HepG2 (cell line): ENCODE results near the gene TSGA10. TPM values are rescaled to one million over a fixed set of nuclear protein-coding genes. Genes with fewer than 3 reads are reported as not detected.

Experiments
- GATA4 ChIP-seq: sonication (generic); IDR thresholded peaks from 2 replicates; pipeline ENCODE4 v1.6.1; 2016; ENCODE audit warnings: antibody characterized with exemption, low read depth, borderline replicate concordance
- GPN1 ChIP-seq: sonication (generic); formaldehyde crosslinking; IDR thresholded peaks from 2 replicates; pipeline ENCODE4 v1.5.1; 2020; ENCODE audit warnings: missing genetic modification reagents, borderline replicate concordance
- HMG20A ChIP-seq: IDR thresholded peaks from 2 replicates; pipeline ENCODE4 v1.6.1; 2016; ENCODE audit warnings: borderline replicate concordance
- JUND ChIP-seq: sonication (generic); formaldehyde crosslinking; IDR thresholded peaks from 2 replicates; pipeline ENCODE4 v1.8.0; 2022; ENCODE audit warnings: mild to moderate bottlenecking, missing genetic modification reagents
- KAT7 ChIP-seq: IDR thresholded peaks from 2 replicates; pipeline ENCODE4 v1.6.1; 2018; ENCODE audit warnings: borderline replicate concordance, missing compliant biosample characterization
- MATR3 ChIP-seq: sonication (generic); formaldehyde crosslinking; IDR thresholded peaks from 2 replicates; pipeline ENCODE4 v1.4.0; 2020; ENCODE audit warnings: missing genetic modification reagents
- ONECUT2 ChIP-seq: sonication (generic); formaldehyde crosslinking; IDR thresholded peaks from 2 replicates; pipeline ENCODE4 v1.4.0; 2020; ENCODE audit warnings: missing genetic modification reagents
- TEAD3 ChIP-seq: optimal IDR thresholded peaks from 2 replicates; pipeline ENCODE3; 2016; ENCODE audit warnings: borderline replicate concordance
- TGIF2 ChIP-seq: IDR thresholded peaks from 2 replicates; pipeline ENCODE4 v1.6.1; 2016; ENCODE audit warnings: control low read depth, missing compliant biosample characterization
- ZFP37 ChIP-seq: sonication (generic); formaldehyde crosslinking; IDR thresholded peaks from 2 replicates; pipeline ENCODE4 v1.4.0; 2020; ENCODE audit warnings: missing genetic modification reagents, borderline replicate concordance
- ZKSCAN1 ChIP-seq: fragments of 150-350 bp; IDR thresholded peaks from 2 replicates; pipeline ENCODE4 v1.6.1; 2014; ENCODE audit warnings: low read length
- ZNF136 ChIP-seq: sonication (generic); formaldehyde crosslinking; IDR thresholded peaks from 2 replicates; pipeline ENCODE4 v1.8.1; 2022; ENCODE audit warnings: low read depth, mild to moderate bottlenecking, moderate library complexity, missing genetic modification reagents
- ZNF263 ChIP-seq: sonication (generic); formaldehyde crosslinking; IDR thresholded peaks from 2 replicates; pipeline ENCODE4 v1.4.0; 2020; ENCODE audit warnings: missing genetic modification reagents
- ZNF331 ChIP-seq: sonication (generic); formaldehyde crosslinking; IDR thresholded peaks from 2 replicates; pipeline ENCODE4 v1.4.0; 2020; ENCODE audit warnings: missing genetic modification reagents
- ZNF614 ChIP-seq: IDR thresholded peaks from 2 replicates; pipeline ENCODE4 v1.6.1; 2018; ENCODE audit warnings: missing biosample characterization, missing genetic modification reagents, inconsistent platforms, borderline replicate concordance
- ZNF629 ChIP-seq: sonication (generic); formaldehyde crosslinking; conservative IDR thresholded peaks from 2 replicates; pipeline ENCODE4 v1.5.0; 2020; ENCODE audit warnings: missing genetic modification reagents
- ZSCAN12 ChIP-seq: sonication (generic); formaldehyde crosslinking; IDR thresholded peaks from 2 replicates; pipeline ENCODE4 v1.9.0; 2021; ENCODE audit warnings: mild to moderate bottlenecking, missing genetic modification reagents
- polyA plus RNA-seq, 8 experiments: library from polyadenylated mRNA; depleted of rRNA in 3 of 8; stranded (reverse) in 7 of 8; unstranded in 1 of 8; fragments of >200 nt; fragmentation: Illumina TruSeq in 4 of 8; extraction: Trizol in 4 of 8; gene quantifications; 2 replicates each; pipeline versions ENCODE4 v1.2.1 to v1.2.3, GENCODE V29; 2011 to 2016; ENCODE audit warnings: low read depth in 4 of 8, missing spikeins in 1 of 8, mixed read lengths in 1 of 8; ENCODE audit not compliant: insufficient read depth in 1 of 8
- total RNA-seq, 5 experiments: library from RNA; depleted of rRNA; stranded (reverse); fragments of >200 nt; fragmentation: Illumina TruSeq; extraction: Trizol; gene quantifications; 2 replicates each; pipeline ENCODE4 v1.2.3, GENCODE V29; 2016; ENCODE audit warnings: low read depth in 1 of 5
- TF ChIP-seq, protein P1 (sequence below), 2 experiments: fragments of 450-650 bp in 1 of 2; sonication (generic) in 1 of 2; formaldehyde crosslinking in 1 of 2; IDR thresholded peaks; 2 replicates each; pipeline versions ENCODE4 v1.6.1 to v1.8.0; 2016 to 2022; ENCODE audit warnings: antibody characterized with exemption in 1 of 2, mild to moderate bottlenecking in 1 of 2, missing genetic modification reagents in 1 of 2
- TF ChIP-seq, protein P2 (sequence below): sonication (generic); formaldehyde crosslinking; IDR thresholded peaks from 2 replicates; pipeline ENCODE4 v1.4.0; 2020; ENCODE audit warnings: missing genetic modification reagents, low read depth, mild to moderate bottlenecking, borderline replicate concordance
- TF ChIP-seq, protein P3 (sequence below): sonication (generic); formaldehyde crosslinking; IDR thresholded peaks from 2 replicates; pipeline ENCODE4 v1.5.0; 2020; ENCODE audit warnings: mild to moderate bottlenecking, missing genetic modification reagents, moderate library complexity

TSGA10 gene
- total and polyA plus RNA-seq, 2 of the 13 experiments (the other 11 are each of a cell fraction or from before 2014, with no cell fraction given) = 4.7 to 13.1 TPM

DNA sequence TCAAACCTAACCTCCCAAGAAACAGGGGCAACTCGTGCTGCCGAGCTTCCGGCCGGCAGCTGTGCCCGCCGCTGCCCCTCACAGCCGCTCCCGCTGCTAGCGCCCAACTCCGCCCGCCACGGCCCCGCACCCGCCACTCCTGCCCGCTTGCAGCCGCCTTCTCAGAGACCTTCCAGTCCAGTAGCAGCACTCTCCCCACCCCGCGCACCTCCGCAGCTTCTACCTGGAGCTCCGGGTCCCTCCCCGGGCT is 14.0 kb downstream of the TSGA10 start (continued):
- TF ChIP-seq, protein P1, sequence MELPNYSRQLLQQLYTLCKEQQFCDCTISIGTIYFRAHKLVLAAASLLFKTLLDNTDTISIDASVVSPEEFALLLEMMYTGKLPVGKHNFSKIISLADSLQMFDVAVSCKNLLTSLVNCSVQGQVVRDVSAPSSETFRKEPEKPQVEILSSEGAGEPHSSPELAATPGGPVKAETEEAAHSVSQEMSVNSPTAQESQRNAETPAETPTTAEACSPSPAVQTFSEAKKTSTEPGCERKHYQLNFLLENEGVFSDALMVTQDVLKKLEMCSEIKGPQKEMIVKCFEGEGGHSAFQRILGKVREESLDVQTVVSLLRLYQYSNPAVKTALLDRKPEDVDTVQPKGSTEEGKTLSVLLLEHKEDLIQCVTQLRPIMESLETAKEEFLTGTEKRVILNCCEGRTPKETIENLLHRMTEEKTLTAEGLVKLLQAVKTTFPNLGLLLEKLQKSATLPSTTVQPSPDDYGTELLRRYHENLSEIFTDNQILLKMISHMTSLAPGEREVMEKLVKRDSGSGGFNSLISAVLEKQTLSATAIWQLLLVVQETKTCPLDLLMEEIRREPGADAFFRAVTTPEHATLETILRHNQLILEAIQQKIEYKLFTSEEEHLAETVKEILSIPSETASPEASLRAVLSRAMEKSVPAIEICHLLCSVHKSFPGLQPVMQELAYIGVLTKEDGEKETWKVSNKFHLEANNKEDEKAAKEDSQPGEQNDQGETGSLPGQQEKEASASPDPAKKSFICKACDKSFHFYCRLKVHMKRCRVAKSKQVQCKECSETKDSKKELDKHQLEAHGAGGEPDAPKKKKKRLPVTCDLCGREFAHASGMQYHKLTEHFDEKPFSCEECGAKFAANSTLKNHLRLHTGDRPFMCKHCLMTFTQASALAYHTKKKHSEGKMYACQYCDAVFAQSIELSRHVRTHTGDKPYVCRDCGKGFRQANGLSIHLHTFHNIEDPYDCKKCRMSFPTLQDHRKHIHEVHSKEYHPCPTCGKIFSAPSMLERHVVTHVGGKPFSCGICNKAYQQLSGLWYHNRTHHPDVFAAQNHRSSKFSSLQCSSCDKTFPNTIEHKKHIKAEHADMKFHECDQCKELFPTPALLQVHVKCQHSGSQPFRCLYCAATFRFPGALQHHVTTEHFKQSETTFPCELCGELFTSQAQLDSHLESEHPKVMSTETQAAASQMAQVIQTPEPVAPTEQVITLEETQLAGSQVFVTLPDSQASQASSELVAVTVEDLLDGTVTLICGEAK (IDR thresholded peaks at IDR 0.05) = no peak
- TF ChIP-seq, protein P1 (CRISPR knock-in tag; IDR thresholded peaks at IDR 0.05) = peak; percentile 78
- peak; percentile 74; the same call in 1 of the 2 replicates for TF ChIP-seq TGIF2 (CRISPR knock-in tag)
- no peak for TF ChIP-seq ZFP37 (CRISPR knock-in tag)
- no peak for TF ChIP-seq ZKSCAN1
- TF ChIP-seq TEAD3 (CRISPR knock-in tag) = no peak
- peak; percentile 40 for TF ChIP-seq ZNF629 (CRISPR knock-in tag)
- 0 out of 2 replicates have a peak, but pooled peaks have one; percentile 75 for TF ChIP-seq MATR3 (CRISPR knock-in tag)
- TF ChIP-seq, protein P2, sequence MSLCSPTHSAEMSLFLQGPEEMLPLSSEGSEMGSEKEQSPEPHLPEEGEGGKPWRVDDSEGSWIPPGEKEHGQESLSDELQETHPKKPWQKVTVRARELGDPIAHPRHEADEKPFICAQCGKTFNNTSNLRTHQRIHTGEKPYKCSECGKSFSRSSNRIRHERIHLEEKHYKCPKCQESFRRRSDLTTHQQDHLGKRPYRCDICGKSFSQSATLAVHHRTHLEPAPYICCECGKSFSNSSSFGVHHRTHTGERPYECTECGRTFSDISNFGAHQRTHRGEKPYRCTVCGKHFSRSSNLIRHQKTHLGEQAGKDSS (CRISPR knock-in tag) = 0 out of 2 replicates have a peak, but pooled peaks have one; percentile 51
- TF ChIP-seq ZNF614 (CRISPR knock-in tag) = 0 out of 2 replicates have a peak, but pooled peaks have one; percentile 10
- TF ChIP-seq, protein P3, sequence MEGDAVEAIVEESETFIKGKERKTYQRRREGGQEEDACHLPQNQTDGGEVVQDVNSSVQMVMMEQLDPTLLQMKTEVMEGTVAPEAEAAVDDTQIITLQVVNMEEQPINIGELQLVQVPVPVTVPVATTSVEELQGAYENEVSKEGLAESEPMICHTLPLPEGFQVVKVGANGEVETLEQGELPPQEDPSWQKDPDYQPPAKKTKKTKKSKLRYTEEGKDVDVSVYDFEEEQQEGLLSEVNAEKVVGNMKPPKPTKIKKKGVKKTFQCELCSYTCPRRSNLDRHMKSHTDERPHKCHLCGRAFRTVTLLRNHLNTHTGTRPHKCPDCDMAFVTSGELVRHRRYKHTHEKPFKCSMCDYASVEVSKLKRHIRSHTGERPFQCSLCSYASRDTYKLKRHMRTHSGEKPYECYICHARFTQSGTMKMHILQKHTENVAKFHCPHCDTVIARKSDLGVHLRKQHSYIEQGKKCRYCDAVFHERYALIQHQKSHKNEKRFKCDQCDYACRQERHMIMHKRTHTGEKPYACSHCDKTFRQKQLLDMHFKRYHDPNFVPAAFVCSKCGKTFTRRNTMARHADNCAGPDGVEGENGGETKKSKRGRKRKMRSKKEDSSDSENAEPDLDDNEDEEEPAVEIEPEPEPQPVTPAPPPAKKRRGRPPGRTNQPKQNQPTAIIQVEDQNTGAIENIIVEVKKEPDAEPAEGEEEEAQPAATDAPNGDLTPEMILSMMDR = 0 out of 2 replicates have a peak, but pooled peaks have one; percentile 15
- no peak; the same call in 1 of the 2 replicates for TF ChIP-seq ZNF331 (CRISPR knock-in tag)
- TF ChIP-seq ZSCAN12 (CRISPR knock-in tag) = peak; percentile 88
- peak; percentile 98; the same call in 1 of the 2 replicates for TF ChIP-seq KAT7 (CRISPR knock-in tag)
- 0 out of 2 replicates have a peak, but pooled peaks have one; percentile 54 for TF ChIP-seq ONECUT2 (CRISPR knock-in tag)
- TF ChIP-seq HMG20A (CRISPR knock-in tag) = no peak
- peak; percentile 72; the same call in 1 of the 2 replicates for TF ChIP-seq ZNF263 (CRISPR knock-in tag)
- TF ChIP-seq GATA4 = peak; percentile 90; the same call in 1 of the 2 replicates
- no peak for TF ChIP-seq JUND
- TF ChIP-seq ZNF136 (CRISPR knock-in tag) = 0 out of 2 replicates have a peak, but pooled peaks have one; percentile 64
- TF ChIP-seq GPN1 = 0 out of 2 replicates have a peak, but pooled peaks have one; percentile 38
